HG03575 (cell line): ENCODE measurements around the gene SH3YL1.

Experiments used
- ATAC-seq: cut with Tn5 transposase; IDR thresholded peaks from one replicate; pipeline ENCODE4 v1.9.1; 2021; ENCODE audit not compliant: unreplicated experiment, insufficient number of reproducible peaks, low FRiP score; ENCODE audit errors: extremely low read depth

SH3YL1 gene

DNA sequence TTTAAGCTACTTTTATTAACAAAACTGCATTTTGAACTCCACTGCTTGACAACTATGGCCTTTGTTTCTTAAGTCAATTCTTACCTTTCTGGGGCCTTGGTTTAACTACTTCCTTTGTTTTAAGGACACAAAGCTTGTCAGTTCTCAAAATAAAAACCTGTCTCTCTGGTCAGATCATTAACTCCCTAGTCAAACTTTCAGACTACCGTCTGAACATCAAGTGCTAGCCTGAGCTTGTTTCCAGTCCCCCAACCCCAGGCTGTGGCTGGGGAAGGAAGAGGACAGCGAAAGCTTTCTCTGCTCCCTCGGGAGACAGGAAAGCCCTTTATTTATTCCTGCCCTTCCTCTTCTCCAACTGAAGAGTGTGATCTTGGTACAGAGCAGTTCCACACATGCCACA is 1.7 kb downstream of the SH3YL1 start:
- no peak for ATAC-seq

- ATAC-seq, result no peak
These were observed 3.2 kb downstream of the SH3YL1 start for GRCh38 chr2:260507-261161.

GRCh38 chr2:259789-260331 is 4.0 kb downstream of the SH3YL1 start:
- ATAC-seq, result no peak

- no peak for ATAC-seq
These were observed 4.9 kb downstream of the SH3YL1 start for GRCh38 chr2:258933-259332.

DNA sequence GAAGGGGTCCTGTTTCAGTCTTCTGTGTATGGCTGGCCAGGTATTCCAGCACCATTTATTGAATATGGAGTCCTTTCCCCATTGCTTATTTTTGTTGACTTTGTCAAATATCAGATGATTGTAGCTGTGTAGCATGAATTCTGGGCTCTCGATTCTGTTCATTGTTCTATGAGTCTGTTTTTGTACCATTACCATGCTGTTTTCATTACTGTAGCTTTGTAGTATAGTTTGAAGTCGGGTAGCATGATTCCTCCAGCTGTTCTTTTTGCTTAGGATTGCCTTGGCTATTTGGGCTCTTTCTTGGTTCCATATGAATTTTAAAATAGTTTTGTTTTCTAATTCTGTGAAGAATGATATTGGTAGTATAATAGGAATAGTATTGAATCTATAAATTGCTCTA is 6.0 kb downstream of the SH3YL1 start:
- no peak for ATAC-seq

- no peak for ATAC-seq
These were observed 6.4 kb downstream of the SH3YL1 start for GRCh38 chr2:257429-257828.

DNA sequence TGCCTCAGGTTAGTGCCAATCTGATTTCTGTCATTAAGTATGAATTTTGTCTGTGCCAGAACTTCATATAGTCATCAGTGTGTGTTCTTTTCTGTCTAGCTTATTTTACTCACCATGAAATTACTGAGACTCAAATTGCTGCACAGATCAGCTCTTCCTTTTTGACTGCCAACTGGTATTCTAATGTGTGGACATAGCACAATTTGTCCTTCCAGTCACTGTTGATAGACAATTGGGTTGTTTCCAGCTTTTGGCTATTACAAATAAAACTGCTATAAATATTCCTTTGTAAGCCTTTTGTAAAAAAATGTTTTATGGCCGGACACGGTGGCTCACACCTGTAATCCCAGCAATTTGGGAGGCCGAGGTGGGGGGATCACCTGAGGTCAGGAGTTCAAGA is 7.7 kb downstream of the SH3YL1 start:
- no peak for ATAC-seq

DNA sequence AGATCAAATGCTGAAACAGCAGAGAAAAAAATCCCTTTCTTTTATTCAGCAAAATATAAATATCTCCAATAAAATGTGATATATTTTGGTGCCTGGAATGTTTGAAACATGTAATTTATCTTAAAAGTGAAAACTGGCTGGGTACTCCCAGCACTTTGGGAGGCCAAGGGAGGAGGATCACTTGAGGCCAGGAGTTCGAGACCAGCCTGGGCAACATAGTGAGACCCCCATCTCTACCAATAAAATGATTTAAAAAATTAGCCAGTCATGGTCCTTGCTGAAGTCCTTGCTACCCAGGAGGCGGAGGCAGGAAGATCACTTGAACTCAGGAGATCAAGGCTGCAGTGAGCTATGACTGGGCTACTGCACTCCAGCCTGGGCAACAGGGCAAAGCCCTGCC is 8.6 kb downstream of the SH3YL1 start:
- ATAC-seq, result no peak

DNA sequence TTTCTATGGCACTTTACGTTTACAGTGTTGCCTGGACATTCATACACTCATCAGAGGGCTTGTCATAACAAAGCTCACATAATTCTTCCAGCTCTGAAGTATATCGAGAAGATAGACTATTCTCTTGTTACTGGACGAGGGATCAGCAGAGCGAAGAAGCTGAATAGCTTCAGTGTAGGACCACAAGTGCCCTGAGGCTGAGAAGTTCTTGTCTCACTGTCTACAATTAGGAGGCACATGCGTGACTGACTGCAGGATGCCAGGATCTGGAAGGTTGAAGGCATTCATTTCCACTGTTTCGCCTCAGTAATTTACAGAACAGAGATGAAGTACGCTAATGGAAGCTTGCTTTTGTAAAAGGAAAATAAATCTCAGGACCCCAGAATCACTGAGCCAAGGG is 9.6 kb downstream of the SH3YL1 start:
- no peak for ATAC-seq

DNA sequence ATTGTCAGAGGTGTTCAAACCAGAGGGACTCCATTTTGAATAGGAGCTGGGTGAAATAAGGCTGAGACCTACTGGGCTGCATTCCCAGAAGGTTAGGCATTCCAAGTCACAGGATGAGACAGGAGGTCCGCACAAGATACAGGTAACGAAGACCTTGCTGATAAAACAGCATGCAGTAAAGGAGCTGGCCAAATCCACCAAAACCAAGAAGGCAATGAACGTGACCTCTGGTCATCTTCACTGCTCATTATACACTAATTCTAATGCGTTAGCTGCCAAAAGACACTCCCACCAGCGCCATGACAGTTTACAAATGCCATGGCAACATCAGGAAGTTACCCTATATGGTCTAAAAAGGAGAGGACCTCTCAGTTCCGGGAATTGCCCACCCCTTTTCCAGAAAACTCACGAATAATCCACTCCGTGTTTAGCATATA is 10.6 kb downstream of the SH3YL1 start:
- ATAC-seq, result no peak

- no peak for ATAC-seq
These were observed 11.7 kb downstream of the SH3YL1 start for GRCh38 chr2:252001-252602.

DNA sequence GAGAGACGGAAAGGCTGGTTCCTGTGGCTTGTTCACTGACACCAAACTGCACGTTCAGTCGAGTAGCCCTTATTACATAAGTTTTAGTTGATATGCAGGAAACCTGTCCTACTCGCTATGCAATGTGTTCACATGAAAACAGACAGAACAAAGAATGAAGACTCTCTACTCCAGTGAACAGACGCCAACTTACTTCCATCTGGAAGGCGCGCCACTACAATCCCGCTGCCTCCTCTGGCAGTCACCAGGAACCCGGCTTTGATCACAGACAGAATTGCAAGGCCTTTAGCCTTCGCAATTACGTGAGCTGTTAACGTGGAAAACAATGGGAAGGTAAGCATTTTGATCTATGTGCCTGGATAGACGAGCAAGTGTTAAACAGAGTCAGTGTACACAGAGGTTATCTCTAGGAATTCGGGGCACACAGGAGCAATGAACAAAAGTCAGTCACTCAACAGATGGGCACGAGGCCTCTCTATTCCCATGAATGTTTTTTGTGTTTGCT is 14.2 kb downstream of the SH3YL1 start:
- ATAC-seq, result no peak

DNA sequence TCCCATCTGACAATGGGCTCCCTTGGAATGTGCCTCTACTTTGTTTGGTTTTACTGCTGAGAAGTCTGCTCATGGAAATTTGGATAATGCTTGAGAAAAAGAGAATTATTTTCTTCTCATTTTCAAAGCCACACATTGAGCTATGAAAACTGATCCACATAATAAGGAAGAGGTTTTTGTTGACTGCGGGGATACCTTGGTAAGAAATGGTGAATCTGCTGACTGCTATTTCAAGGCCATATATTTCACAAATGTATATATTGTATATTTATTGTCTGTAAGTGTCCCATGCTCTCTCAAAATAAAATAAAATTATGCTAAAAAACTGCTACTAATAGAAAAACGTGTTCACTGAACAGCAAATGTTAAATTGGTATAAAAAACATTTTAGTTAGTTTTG is 15.1 kb downstream of the SH3YL1 start:
- no peak for ATAC-seq

DNA sequence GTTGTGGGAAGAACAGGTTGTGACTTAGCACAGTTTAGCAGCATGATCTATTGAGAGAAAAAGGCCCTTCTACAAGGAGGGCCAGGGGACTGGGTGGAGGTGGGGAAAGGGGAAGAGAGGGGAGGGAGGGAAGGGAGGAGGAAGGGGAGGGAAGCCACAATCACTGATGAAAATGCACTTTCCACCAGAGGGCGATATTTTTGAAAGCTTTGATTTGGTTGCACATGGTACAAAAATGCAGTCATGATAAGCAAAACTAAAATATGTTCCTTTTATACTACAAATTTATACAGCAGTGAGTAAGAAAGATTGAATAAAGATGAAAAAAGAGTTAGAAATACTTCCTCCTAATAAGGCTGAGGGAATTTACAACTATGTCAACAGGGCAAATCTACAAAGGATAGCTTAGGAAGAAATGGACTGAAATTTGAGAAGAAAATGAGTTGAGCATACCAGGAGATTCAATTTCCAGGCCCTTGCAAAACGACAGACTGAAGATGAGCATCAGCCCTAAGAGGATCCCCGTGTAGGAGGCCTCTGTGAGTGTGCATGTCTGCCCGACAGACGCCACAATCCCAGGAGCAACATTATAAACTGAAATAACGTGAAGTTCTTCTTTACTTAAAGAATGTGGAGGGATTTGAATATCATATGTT is 17.2 kb downstream of the SH3YL1 start:
- no peak for ATAC-seq

DNA sequence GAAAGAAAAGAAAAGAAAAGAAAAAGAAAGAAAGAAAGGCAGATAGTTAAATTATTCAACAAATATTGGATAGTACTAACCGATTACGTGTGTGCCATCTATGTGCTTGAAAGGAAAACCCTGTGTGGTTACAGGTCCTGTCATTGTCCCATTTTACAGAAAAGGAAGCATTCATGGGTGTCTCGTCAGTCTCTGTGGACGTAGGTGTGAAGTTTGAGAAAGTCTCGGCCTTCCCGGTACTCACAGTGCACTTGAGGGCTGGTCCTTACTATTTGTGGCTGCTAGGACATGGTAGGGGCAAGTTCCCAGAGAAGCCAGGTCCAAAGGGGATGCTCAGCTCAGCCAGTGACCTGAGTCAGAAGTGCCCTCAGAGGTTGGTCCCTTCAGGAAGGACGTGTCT is 19.3 kb downstream of the SH3YL1 start:
- no peak for ATAC-seq

GRCh38 chr2:238869-239268 is 25.0 kb downstream of the SH3YL1 start:
- ATAC-seq, result no peak

DNA sequence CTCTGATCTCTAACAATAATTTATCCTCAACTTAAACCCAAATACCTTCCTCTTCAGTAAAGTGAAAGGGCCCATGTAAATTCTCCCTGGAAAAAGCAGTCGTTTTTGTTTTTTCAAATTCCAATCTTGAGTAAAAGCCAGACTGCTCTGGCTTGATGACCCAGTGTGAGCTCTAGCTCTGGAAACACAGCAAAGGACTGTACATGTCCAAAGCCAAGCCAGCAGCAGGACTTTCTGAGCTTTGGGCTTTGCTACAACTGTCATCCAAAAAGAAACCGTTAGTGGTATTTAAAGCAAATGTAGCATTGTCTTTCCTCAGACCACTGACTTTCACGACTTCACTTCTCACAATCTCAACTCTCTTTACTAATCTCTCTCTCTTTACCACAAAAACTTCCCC is 25.4 kb downstream of the SH3YL1 start:
- ATAC-seq, result no peak

GRCh38 chr2:237878-238277 is 26.0 kb downstream of the SH3YL1 start:
- ATAC-seq, result no peak

DNA sequence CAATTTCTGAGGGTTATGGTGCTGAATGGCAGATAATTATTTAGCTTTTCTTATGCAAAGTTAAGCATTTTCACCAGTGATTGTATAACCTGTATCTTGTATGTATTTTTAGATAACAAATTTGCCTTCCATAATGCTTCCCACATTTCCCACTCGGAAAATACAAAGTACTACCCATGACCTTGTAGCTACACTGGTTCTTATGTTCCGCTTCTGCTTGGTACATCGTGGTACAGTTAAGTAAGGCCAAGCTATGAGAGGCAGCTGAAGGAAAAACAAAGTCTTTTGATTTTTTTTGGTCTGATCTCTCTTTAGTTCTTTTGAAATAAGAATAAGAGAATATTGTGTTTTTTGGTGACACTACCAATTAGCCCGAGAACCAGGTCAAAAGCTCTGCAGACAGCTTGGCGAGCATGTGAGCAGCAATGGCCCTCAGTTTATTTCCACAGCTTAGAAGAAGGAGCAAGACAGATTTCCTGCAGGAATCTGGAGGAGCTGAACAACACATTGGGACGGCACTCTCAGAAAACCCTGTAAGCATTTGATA is 26.8 kb downstream of the SH3YL1 start:
- ATAC-seq, result no peak

DNA sequence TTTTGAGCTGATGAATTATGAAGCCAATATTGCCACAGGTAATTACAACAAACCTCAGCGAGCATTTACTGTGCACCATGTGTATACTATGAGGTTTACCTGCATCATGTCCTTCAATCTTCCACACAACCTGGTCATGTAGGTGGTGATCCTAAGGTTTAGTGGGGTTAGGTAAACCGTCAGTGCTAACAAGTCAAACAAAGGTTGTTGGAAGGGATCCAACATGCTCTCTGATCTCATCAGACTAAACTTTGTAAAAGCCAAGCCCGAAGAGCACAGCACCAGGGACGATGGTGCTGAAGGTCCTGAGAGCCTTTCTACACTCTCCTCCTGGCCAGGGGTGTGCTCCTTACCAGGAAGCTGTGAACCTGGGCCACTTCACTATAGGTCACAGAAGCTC is 29.4 kb downstream of the SH3YL1 start:
- ATAC-seq, result no peak
